ENCODE measurements around the gene HSPB1. TPM values are rescaled to one million over a fixed set of nuclear protein-coding genes. Genes with fewer than 3 reads are reported as not detected.

HSPB1 gene
- total RNA-seq, 3 donors from 2014 or later: 210 to 264 (median 211) TPM

DNA sequence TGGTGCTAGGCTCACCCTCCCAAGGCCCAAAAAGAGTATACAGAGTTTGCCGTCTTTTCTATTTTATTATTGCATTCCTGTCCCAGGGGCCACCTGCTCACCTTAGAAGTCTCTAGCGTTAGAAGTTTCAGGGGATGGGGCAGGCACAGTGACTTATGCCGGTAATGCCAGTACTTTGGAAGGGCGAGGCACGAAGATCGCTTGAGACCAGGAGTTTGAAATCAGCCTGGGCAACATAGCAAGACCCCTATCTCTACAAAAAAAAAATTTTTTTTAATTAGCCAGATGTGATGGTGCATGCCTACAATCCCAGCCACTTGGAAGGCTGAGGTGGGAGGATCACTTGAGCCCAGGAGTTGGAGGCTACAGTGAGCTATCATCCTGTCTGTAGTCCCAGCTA, 30.3 kb upstream of the HSPB1 start:
- intact Hi-C loops (cut with DNase I; ENCODE audit: low total_unique reads): no loop called here
- TF ChIP-seq POLR2A (IDR thresholded peaks at IDR 0.05): no peak
- no peak for TF ChIP-seq POLR2AphosphoS5 (IDR thresholded peaks at IDR 0.05)
- TF ChIP-seq, protein P1, sequence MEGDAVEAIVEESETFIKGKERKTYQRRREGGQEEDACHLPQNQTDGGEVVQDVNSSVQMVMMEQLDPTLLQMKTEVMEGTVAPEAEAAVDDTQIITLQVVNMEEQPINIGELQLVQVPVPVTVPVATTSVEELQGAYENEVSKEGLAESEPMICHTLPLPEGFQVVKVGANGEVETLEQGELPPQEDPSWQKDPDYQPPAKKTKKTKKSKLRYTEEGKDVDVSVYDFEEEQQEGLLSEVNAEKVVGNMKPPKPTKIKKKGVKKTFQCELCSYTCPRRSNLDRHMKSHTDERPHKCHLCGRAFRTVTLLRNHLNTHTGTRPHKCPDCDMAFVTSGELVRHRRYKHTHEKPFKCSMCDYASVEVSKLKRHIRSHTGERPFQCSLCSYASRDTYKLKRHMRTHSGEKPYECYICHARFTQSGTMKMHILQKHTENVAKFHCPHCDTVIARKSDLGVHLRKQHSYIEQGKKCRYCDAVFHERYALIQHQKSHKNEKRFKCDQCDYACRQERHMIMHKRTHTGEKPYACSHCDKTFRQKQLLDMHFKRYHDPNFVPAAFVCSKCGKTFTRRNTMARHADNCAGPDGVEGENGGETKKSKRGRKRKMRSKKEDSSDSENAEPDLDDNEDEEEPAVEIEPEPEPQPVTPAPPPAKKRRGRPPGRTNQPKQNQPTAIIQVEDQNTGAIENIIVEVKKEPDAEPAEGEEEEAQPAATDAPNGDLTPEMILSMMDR (IDR thresholded peaks at IDR 0.05): no peak
- Histone ChIP-seq H3K4me3 (no peak overlapping the region), H3K27me3 (peaks cover 5 to 20% of the 10 kb centered on the region in 2 donors), H3K4me1 (peaks cover under 1 to 4% of the 10 kb centered on the region in 2 donors), H3K27ac (no peak overlapping the region), H3K9me3 (no peaks in the 10 kb centered on the region), H3K36me3 (no peaks in the 10 kb centered on the region)
- DNase-seq (ENCODE audit: low spot score in 2 of 2): no peak

DNA sequence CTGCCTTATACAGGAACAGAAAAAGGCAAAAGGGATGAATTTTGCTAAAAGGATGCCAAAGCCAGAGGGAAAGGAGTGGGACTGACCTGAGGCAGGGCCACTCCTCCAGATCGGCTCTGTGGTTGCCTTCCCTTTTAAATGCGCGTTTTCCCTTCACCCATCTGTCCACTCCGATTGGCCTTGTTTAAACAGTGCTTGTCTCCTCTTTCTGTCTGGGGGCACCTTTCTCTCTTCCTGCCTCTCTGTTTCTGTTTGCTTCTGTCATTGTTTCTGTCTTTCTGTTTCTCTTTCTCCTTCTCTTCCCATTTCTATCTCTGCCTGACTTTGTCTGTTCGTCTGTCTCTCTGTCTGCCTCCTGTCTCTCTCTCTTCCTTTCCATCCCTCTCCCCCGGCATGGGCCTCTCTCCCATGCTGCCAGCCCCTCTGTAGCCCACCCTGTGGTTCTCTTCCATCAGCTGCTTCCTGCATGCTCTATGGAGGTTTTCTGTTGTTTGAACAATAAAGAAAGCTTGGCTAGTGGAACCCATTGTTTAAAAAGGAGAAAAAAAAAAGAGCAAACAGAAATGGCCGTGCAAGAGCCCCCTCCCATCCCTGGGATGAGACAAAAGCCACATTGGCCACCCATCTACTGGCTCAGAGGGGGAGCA, 29.5 kb upstream of the HSPB1 start:
- no peak for TF ChIP-seq POLR2AphosphoS5 (IDR thresholded peaks at IDR 0.05)
- no peak for TF ChIP-seq POLR2A (IDR thresholded peaks at IDR 0.05)
- TF ChIP-seq, protein P1 (IDR thresholded peaks at IDR 0.05): no peak
- Histone ChIP-seq H3K9me3 (no peaks in the 10 kb centered on the region), H3K27ac (no peak overlapping the region), H3K27me3 (peaks cover 0 to 12% of the 10 kb centered on the region in 2 donors), H3K4me3 (no peak overlapping the region), H3K36me3 (no peaks in the 10 kb centered on the region), H3K4me1 (no peaks in the 10 kb centered on the region)
- DNase-seq (ENCODE audit: low spot score in 2 of 2): no peak
- intact Hi-C loops (cut with DNase I; ENCODE audit: low total_unique reads): no loop called here

DNA sequence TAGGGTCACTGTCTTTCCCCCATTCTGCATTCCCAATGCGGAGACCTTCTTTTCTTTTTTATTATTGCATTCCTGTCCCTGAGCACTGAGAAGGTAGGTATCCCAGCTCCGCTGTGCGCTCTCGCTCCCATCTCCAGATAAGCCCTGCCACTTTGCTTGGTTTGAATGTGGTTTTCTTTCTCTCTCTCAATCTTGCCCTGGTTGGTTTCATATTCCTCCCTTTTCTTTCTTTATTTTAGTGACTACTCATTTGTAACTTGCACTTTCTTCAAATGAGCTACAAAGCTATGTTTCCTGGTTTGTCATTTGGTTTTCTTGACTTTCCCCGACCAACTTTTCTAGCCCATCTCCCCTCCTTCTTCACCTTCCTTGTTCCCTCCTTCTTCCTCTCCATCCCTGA, 29.0 kb upstream of the HSPB1 start:
- intact Hi-C loops (cut with DNase I; ENCODE audit: low total_unique reads): no loop called here
- H3K9me3 ChIP-seq: no peaks in the 10 kb centered on the region
- H3K4me3 ChIP-seq: no peak overlapping the region
- no peak for DNase-seq (ENCODE audit: low spot score in 2 of 2)
- no peaks in the 10 kb centered on the region for H3K4me1 ChIP-seq
- H3K36me3 ChIP-seq: no peaks in the 10 kb centered on the region
- H3K27ac ChIP-seq: no peak overlapping the region
- peaks cover 0 to 7% of the 10 kb centered on the region in 2 donors for H3K27me3 ChIP-seq
- TF ChIP-seq POLR2A (IDR thresholded peaks at IDR 0.05) (no peak), POLR2AphosphoS5 (IDR thresholded peaks at IDR 0.05) (no peak)
- TF ChIP-seq, protein P1 (IDR thresholded peaks at IDR 0.05): no peak

DNA sequence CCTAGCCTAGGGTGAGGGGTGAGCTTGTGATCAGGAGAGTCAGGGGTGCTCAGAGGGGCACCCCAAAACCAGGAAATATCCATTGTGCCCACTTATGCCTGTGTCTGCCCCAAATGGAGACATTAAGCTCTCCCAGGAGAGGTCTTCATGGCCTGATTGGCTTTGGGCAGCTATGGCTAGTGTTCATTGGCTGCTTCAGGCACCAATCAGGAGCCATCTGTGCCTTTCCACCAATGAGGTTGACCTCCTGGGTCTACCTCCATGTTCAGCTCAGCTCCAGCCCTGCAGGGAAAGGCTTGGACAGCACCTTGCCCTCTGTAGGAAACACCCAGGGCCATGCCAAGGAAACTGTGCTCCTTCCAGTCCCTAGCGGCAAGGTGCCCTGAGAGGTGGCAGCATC, 23.9 kb upstream of the HSPB1 start:
- H3K27ac ChIP-seq: no peak overlapping the region
- no peaks in the 10 kb centered on the region for H3K36me3 ChIP-seq
- TF ChIP-seq, protein P1 (IDR thresholded peaks at IDR 0.05): no peak
- TF ChIP-seq POLR2AphosphoS5 (IDR thresholded peaks at IDR 0.05): no peak
- no peak for TF ChIP-seq POLR2A (IDR thresholded peaks at IDR 0.05)
- H3K4me3 ChIP-seq: no peak overlapping the region
- DNase-seq (ENCODE audit: low spot score in 2 of 2): no peak
- H3K9me3 ChIP-seq: no peaks in the 10 kb centered on the region
- no peaks in the 10 kb centered on the region for H3K27me3 ChIP-seq
- no peaks in the 10 kb centered on the region for H3K4me1 ChIP-seq
- intact Hi-C loops (cut with DNase I; ENCODE audit: low total_unique reads): no loop called here

DNA sequence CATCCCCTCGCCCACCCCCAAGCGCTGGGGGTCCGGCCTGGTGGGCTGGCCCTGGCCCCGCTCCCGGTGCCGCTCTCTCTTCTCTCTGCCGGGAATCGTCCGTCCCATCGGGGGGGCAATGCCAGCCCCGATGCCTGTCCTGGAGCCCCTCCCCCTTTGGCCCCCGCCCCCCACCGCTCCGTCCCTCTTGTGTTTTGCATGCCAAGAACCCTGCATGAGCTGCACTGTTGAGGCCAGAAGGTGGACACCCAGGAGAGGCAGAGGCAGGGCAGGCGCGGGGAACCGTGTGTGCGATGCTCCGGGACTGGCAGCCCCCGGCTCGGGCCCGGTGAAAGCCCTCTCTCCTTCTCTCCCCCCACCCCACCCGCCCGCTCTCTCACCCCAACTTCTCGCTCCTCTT, 22.1 kb upstream of the HSPB1 start:
- DNase-seq (ENCODE audit: low spot score in 2 of 2): no peak

More for the DNA sequence above, 22.1 kb upstream of the HSPB1 start:
- intact Hi-C loops (cut with DNase I; ENCODE audit: low total_unique reads): no loop called here
- no peaks in the 10 kb centered on the region for H3K9me3 ChIP-seq
- H3K27ac ChIP-seq: no peak overlapping the region
- H3K36me3 ChIP-seq: no peaks in the 10 kb centered on the region
- H3K27me3 ChIP-seq: no peaks in the 10 kb centered on the region
- H3K4me3 ChIP-seq: peak overlapping the region in 2 of 3 donors; percentile 59 to 68
- no peaks in the 10 kb centered on the region for H3K4me1 ChIP-seq
- TF ChIP-seq, protein P1 (IDR thresholded peaks at IDR 0.05): no peak
- TF ChIP-seq POLR2AphosphoS5 (IDR thresholded peaks at IDR 0.05) (no peak), POLR2A (IDR thresholded peaks at IDR 0.05) (no peak)

Data from breast epithelium (tissue), 4 donors.